Sigmoid colon (tissue), 4 donors: ENCODE data around the gene APOB.

Experiments
- EP300 ChIP-seq, 4 donors: sonication (generic); formaldehyde crosslinking; IDR thresholded peaks; one replicate each; pipeline ENCODE4 v1.6.1; 2017; ENCODE audit warnings: antibody characterized with exemption in 4 of 4
- POLR2AphosphoS5 ChIP-seq, 4 donors: sonication (generic); formaldehyde crosslinking; IDR thresholded peaks; one replicate each; pipeline ENCODE4 v1.6.1; 2017; ENCODE audit warnings: antibody characterized with exemption in 4 of 4
- TF ChIP-seq, protein P1 (sequence below), 4 experiments: fragments of 450-650 bp in 3 of 4; fragments of 200-600 bp in 1 of 4; IDR thresholded peaks; one replicate each; pipeline ENCODE4 v1.5.1; 2016 to 2019; ENCODE audit warnings: antibody characterized with exemption in 4 of 4, mild to moderate bottlenecking in 3 of 4, moderate library complexity in 2 of 4

DNA sequence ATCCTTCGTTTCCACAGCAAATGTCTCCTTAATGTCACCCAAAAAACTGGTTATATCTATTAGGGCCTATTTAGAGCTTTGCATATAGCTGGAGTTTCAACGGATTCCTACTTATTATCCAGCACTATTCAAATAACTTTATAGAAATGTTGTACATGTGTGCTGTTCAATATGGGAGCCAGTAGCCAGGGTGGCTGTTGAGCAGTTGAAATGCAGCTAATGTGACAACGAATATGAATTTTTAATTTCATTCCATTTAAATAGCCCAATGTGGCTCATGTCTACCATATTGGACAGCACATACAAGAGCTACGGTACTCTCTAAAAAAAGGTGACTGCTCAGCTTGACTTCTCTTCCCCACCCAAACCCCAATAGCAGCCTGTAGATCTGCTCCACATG is 2.4 kb downstream of the APOB start:
- TF ChIP-seq POLR2AphosphoS5 (IDR thresholded peaks at IDR 0.05), result no peak
- TF ChIP-seq, protein P1, sequence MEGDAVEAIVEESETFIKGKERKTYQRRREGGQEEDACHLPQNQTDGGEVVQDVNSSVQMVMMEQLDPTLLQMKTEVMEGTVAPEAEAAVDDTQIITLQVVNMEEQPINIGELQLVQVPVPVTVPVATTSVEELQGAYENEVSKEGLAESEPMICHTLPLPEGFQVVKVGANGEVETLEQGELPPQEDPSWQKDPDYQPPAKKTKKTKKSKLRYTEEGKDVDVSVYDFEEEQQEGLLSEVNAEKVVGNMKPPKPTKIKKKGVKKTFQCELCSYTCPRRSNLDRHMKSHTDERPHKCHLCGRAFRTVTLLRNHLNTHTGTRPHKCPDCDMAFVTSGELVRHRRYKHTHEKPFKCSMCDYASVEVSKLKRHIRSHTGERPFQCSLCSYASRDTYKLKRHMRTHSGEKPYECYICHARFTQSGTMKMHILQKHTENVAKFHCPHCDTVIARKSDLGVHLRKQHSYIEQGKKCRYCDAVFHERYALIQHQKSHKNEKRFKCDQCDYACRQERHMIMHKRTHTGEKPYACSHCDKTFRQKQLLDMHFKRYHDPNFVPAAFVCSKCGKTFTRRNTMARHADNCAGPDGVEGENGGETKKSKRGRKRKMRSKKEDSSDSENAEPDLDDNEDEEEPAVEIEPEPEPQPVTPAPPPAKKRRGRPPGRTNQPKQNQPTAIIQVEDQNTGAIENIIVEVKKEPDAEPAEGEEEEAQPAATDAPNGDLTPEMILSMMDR (IDR thresholded peaks at IDR 0.05), result no peak
- no peak for TF ChIP-seq EP300 (IDR thresholded peaks at IDR 0.05)
